Measurements from ENCODE around the gene NTRK1. TPM values are rescaled to one million over a fixed set of nuclear protein-coding genes. Genes with fewer than 3 reads are reported as not detected.

Gene NTRK1
- total RNA-seq, 2 experiments from 2014 or later, result 9.9 TPM

DNA sequence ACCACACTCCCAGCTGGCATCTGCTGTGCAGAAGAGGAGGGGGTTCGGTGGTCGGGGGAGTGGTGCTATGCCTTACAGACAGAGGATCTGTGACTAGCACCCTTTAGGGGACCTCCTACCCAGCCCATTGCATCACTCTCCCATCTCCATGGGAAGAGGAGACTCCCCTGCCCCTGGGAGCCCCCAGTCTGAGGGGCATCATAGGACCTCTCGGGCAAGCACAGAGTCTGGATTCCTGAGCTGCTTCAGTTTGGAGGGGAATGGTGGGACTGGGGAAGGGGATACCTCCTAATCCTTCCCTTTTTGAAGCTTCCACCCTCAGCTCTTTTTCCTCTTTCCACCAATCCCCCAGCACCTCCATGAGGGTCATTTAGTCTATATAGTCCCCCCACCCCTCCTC lies 3.1 kb upstream of the NTRK1 start:
- DNase-seq (no peak), ATAC-seq (no peak)
- no peaks in the 10 kb centered on the region for H3K36me3 Mint-ChIP-seq (ENCODE audit: low read depth)
- H3K9me3 Mint-ChIP-seq (ENCODE audit: insufficient read depth), result no peaks in the 10 kb centered on the region
- H3K4me3 Mint-ChIP-seq, result no peak overlapping the region
- H3K4me1 Mint-ChIP-seq (ENCODE audit: low read depth), result peaks cover 30% of the 10 kb centered on the region
- CTCF ChIA-PET, result interaction anchor here (0.8 to 11.8 kb wide), 8 partner anchors 10 to 167 kb away, joined by 3 to 313 read pairs (median 151); partner anchors contain the start of genes ISG20L2, METTL25B, PEAR1 and SH2D2A
- peaks cover 43% of the 10 kb centered on the region for H3K27me3 Mint-ChIP-seq (ENCODE audit: low read depth)
- H3K27ac Mint-ChIP-seq, result no peak overlapping the region
- POLR2A ChIA-PET, result interaction anchor here (1.3 to 7.7 kb wide), 3 partner anchors 8 to 129 kb away, joined by 4 to 115 read pairs (median 4); partner anchors contain the start of genes ISG20L2 and METTL25B

DNA sequence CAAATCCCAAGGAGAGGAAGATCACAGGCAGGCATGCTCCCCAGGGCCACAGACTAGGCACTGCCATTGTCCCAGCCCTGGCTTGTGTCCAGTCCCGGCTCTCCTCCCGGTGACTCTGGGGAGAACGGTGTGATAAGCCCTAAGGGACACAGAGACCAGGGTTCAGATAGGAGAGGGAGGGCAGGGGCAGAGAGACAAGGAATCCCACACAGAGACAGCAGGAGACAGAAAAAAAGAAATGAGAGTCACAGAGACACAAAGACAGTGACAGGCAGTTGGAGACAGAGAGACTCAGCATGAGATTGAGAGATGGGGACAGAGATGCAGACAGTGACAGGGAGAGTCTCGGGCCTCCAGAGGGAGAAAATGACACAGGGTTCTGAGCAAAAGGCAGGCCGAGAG lies 2.1 kb upstream of the NTRK1 start:
- Mint-ChIP-seq H3K36me3 (ENCODE audit: low read depth) (no peaks in the 10 kb centered on the region), H3K27ac (no peak overlapping the region), H3K9me3 (ENCODE audit: insufficient read depth) (no peaks in the 10 kb centered on the region), H3K4me3 (peak overlapping the region; percentile 23), H3K27me3 (ENCODE audit: low read depth) (peaks cover 43% of the 10 kb centered on the region), H3K4me1 (ENCODE audit: low read depth) (peaks cover 40% of the 10 kb centered on the region)
- CTCF ChIA-PET, result interaction anchor here (0.8 to 11.8 kb wide), 15 partner anchors 11 to 234 kb away, joined by 3 to 313 read pairs (median 15); partner anchors contain the start of genes CRABP2, ISG20L2, METTL25B and PEAR1
- POLR2A ChIA-PET, result interaction anchor here (1.3 to 7.7 kb wide), 3 partner anchors 9 to 130 kb away, joined by 4 to 115 read pairs (median 4); partner anchors contain the start of genes ISG20L2 and METTL25B
- ATAC-seq, result no peak
- DNase-seq, result no peak

DNA sequence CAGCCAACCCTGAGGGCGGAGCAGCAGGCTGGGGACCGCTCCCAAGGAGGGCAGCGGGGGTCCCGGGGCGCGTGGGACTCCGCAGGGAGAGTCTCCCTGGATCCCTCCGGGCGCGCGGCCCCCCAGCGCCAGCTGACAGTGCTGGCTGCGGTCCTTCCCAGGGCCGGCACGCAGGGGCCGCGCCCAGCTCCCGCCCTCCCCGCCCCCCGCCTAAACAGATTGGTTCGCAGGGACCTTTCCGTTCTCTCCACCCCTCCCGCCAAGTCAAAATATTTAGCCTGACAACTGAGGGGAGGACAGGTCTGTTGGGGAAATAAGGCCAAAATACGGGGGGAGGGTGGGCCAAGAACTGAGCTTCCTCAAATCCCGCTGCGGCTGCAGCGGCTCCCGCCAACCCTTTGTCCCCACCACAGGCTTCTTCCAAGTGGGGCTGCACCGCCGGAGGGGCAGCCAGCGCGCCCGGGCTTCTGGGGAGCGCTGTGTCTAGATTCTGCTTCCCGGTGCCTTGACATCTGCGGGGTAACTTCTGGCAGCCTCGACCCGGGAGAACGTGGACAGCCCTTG lies 1.6 kb upstream of the NTRK1 start, which contains the start of gene INSRR:
TSS of gene INSRR (minus strand) at position 159 of the 564 bp plus-strand sequence. CDS start 496 bp downstream, outside the sequence.
- ChIA-PET POLR2A (interaction anchor here (1.3 to 7.7 kb wide), 8 partner anchors 9 to 131 kb away, joined by 4 to 115 read pairs (median 12); partner anchors contain the start of genes ISG20L2, METTL25B and SH2D2A), CTCF (interaction anchor here (0.8 to 11.8 kb wide), 30 partner anchors 11 to 234 kb away, joined by 3 to 313 read pairs (median 8); partner anchors contain the start of genes CRABP2, HDGF, ISG20L2 and METTL25B)
- Mint-ChIP-seq H3K4me1 (ENCODE audit: low read depth) (peaks cover 45% of the 10 kb centered on the region), H3K27ac (no peak within 1 kb of the TSS), H3K9me3 (ENCODE audit: insufficient read depth) (no peaks in the 10 kb centered on the region), H3K27me3 (ENCODE audit: low read depth) (peaks cover 39% of the 10 kb centered on the region), H3K4me3 (peak within 1 kb of the TSS; percentile 72), H3K36me3 (ENCODE audit: low read depth) (no peaks in the 10 kb centered on the region)
- DNase-seq (peak; percentile 29), ATAC-seq (no peak)

DNA sequence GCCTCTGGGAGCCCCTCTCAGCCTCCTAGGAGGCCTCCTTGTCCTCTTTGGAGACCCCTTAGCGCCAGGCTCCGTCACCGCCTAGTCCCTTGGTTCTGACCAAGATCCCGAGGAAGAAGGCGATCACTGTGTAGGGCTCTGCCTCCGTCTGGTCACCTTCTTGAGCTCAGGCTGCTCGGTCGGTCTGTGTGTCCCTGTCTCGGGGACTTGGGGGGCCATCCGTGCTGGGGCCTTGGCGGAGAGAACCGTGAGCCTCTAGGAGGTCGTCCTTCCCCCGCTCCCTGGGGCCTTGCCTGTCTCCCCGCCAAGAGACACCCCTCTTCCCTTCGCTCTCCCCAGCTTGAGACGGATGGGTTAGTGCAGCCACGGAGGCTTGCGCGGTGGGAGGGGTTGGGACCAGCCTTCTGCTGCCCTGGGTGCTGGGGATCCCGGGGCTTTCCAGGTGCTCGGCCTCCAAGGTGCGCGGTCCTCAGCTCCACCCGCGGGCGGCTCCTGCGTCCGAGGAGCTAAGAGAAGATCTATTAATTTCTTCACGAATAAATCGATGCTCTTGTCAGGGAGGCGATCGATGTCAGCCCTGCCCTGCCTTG lies 1.0 kb upstream of the NTRK1 start:
- ChIA-PET CTCF (interaction anchor here (0.6 to 11.8 kb wide), 43 partner anchors 11 to 235 kb away, joined by 3 to 313 read pairs (median 7); partner anchors contain the start of genes CRABP2, HDGF, ISG20L2 and METTL25B), POLR2A (interaction anchor here (0.8 to 7.7 kb wide), 10 partner anchors 10 to 171 kb away, joined by 3 to 115 read pairs (median 8); partner anchors contain the start of genes ISG20L2, METTL25B, PRCC and SH2D2A)
- ATAC-seq, result peak; percentile 17
- Mint-ChIP-seq H3K4me1 (ENCODE audit: low read depth) (peaks cover 50% of the 10 kb centered on the region), H3K36me3 (ENCODE audit: low read depth) (no peaks in the 10 kb centered on the region), H3K27me3 (ENCODE audit: low read depth) (peaks cover 39% of the 10 kb centered on the region), H3K9me3 (ENCODE audit: insufficient read depth) (no peaks in the 10 kb centered on the region), H3K4me3 (peak overlapping the region; percentile 72), H3K27ac (no peak overlapping the region)
- DNase-seq, result peak; percentile 32

DNA sequence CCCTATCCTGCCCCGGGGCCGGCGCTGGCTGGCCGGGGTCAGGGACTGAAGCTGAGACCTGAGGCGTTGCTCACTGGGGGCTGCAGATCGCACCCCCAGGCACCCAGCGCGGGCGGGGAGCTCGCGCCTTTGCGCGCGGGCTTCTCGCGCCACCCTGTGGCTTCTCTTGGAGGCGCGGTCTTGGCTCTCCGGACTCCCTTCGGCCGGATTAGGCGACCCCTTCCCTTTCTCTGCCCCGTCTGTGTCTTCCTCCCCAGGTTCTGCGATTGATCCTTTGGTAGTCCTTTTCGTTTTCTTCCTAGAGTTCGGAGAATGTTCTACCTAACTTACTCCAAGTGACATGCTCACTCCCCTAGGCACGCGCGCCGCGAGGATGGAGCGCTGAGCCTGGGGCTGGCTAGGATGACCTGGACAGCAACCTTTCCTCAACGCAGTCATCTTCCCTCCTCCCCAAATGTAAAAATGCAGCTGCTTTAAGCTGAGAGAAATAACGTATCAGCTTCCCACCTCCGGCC lies 495 bp upstream of the NTRK1 start:
- peak overlapping the region; percentile 72 for H3K4me3 Mint-ChIP-seq
- peak overlapping the region; percentile 54 for H3K27ac Mint-ChIP-seq
- peaks cover 39% of the 10 kb centered on the region for H3K27me3 Mint-ChIP-seq (ENCODE audit: low read depth)
- peaks cover 56% of the 10 kb centered on the region for H3K4me1 Mint-ChIP-seq (ENCODE audit: low read depth)
- no peaks in the 10 kb centered on the region for H3K36me3 Mint-ChIP-seq (ENCODE audit: low read depth)
- CTCF ChIA-PET, result interaction anchor here (0.6 to 11.8 kb wide), 51 partner anchors 11 to 474 kb away, joined by 3 to 313 read pairs (median 5); partner anchors contain the start of genes CRABP2, HDGF, ISG20L2 and METTL25B
- DNase-seq, result peak; percentile 68
- peak; percentile 62 for ATAC-seq
- POLR2A ChIA-PET, result interaction anchor here (0.6 to 7.7 kb wide), 12 partner anchors 9 to 172 kb away, joined by 3 to 115 read pairs (median 6); partner anchors contain the start of genes ISG20L2, METTL25B, PRCC and SH2D2A
- no peaks in the 10 kb centered on the region for H3K9me3 Mint-ChIP-seq (ENCODE audit: insufficient read depth)

DNA sequence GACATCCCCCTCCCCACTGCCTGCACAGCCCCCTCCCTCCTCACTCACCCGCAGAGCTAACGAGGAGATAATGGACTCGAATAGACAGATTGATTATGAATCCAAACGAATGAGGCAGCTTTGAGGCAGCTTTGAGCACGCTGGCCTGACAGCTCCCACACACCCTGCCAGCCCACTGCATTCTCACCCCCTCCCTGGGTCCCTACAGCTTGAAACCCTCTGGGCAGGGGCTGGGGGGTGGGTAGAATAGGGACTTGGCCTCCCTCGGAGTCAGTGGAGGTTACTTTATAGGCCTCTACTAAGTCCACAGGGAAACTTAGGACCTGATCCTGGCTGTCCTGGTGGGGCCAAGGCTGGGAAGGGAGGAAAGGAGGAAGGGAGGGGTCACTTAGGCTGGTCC lies 1.9 kb downstream of the NTRK1 start:
- ATAC-seq (no peak), DNase-seq (no peak)
- Mint-ChIP-seq H3K4me3 (peak overlapping the region; percentile 46), H3K36me3 (ENCODE audit: low read depth) (no peaks in the 10 kb centered on the region), H3K27me3 (ENCODE audit: low read depth) (peaks cover 28% of the 10 kb centered on the region), H3K27ac (peak overlapping the region; percentile 85), H3K4me1 (ENCODE audit: low read depth) (peaks cover 79% of the 10 kb centered on the region), H3K9me3 (ENCODE audit: insufficient read depth) (no peaks in the 10 kb centered on the region)
- ChIA-PET POLR2A (interaction anchor here (0.6 to 7.7 kb wide), 2 partner anchors 60 to 146 kb away, joined by 3 to 115 read pairs; no protein-coding TSS in a partner anchor), CTCF (interaction anchor here (1.1 to 11.8 kb wide), 10 partner anchors 15 to 203 kb away, joined by 4 to 313 read pairs (median 132); partner anchors contain the start of genes ISG20L2, METTL25B, PEAR1 and SH2D2A)

DNA sequence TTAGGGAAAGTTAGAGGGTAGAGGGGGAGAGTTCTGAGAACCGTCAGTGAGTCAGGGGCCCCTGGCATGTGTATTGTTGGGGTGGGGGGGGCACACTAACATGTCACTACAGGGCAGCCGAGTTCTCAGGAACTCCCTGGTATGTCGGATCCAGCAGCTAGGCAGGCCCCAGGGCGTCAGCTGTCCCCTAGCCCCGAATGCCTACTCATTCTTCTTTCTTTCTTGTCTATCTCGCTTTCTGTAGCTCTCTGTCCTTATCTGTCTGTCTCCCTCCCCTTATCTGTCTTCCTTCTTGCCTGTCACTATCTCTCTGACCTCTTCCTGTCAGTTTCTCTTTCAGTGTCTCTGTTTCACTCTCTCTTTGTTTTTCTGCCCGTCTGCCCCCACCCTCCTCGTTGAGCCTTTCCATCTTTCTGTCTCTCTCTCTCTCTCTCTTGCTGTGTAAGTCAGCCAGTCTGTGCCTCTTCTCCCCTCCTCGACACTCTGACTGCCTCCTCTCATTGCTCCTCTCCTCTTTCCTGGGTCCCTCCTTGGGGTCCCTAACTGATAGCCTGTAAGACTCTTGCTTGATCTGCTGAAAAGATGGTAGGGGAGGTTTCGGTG lies 2.4 kb downstream of the NTRK1 start:
- ATAC-seq (peak; percentile 8), DNase-seq (peak; percentile 42)
- ChIA-PET POLR2A (interaction anchor here (0.6 to 7.7 kb wide), 2 partner anchors 61 to 146 kb away, joined by 3 to 115 read pairs; no protein-coding TSS in a partner anchor), CTCF (interaction anchor here (6.4 to 11.8 kb wide), 7 partner anchors 15 to 173 kb away, joined by 67 to 313 read pairs (median 164); partner anchors contain the start of genes ISG20L2, METTL25B, PEAR1 and SH2D2A)
- Mint-ChIP-seq H3K27ac (peak overlapping the region; percentile 85), H3K9me3 (ENCODE audit: insufficient read depth) (no peaks in the 10 kb centered on the region), H3K4me1 (ENCODE audit: low read depth) (peaks cover 83% of the 10 kb centered on the region), H3K4me3 (peak overlapping the region; percentile 46), H3K27me3 (ENCODE audit: low read depth) (peaks cover 23% of the 10 kb centered on the region), H3K36me3 (ENCODE audit: low read depth) (no peaks in the 10 kb centered on the region)

DNA sequence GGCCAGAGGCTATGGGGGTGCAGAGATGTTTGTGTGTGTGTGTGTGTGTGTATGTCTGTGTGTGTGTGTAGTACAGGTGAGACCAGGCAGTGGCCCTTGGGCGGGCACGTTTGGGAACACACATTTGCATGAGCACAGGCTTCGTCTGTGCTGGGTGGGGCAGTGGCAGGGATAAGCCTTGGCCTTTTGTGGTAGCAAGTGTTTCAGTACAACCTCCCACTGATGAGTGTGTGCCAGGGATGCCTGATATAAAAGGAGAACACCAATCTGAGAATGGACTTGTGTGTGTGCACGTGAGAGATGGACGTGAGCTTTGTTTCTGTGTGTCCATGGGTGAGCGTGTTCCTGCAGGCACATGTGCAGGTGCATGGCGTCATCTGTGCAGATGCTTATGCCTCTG lies 3.0 kb downstream of the NTRK1 start:
- no peak for DNase-seq
- Mint-ChIP-seq H3K4me1 (ENCODE audit: low read depth) (peaks cover 82% of the 10 kb centered on the region), H3K27me3 (ENCODE audit: low read depth) (peaks cover 18% of the 10 kb centered on the region), H3K4me3 (peak overlapping the region; percentile 46), H3K27ac (peak overlapping the region; percentile 85), H3K9me3 (ENCODE audit: insufficient read depth) (no peaks in the 10 kb centered on the region), H3K36me3 (ENCODE audit: low read depth) (no peaks in the 10 kb centered on the region)
- CTCF ChIA-PET, result interaction anchor here (1.0 to 11.8 kb wide), 8 partner anchors 16 to 173 kb away, joined by 3 to 313 read pairs (median 151); partner anchors contain the start of genes ISG20L2, METTL25B, PEAR1 and SH2D2A
- POLR2A ChIA-PET, result interaction anchor here (7.7 kb wide), 1 partner anchor 61 kb away, joined by 115 read pairs; no protein-coding TSS in a partner anchor
- no peak for ATAC-seq

DNA sequence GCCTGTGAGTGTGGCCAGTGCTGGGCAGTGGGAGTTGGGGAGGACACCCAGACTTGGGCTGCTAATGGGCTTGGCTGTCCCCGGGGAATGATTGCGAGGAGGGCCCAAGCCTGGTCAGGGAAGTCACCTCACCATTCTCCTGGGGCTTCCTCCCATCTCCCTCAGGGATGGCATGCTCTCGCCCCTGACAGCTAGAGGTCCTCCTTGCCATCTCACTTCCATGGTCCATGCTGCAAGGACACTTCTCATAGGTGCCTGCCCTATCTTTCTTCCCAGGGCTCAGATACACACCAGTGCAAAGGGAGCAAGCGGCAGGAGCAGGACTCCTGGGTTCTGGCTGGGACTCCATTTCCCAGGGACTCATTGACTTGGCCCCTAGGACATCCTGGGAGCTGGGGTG lies 4.1 kb downstream of the NTRK1 start:
- Mint-ChIP-seq H3K36me3 (ENCODE audit: low read depth) (no peaks in the 10 kb centered on the region), H3K27me3 (ENCODE audit: low read depth) (peaks cover 9% of the 10 kb centered on the region), H3K4me3 (no peak overlapping the region), H3K4me1 (ENCODE audit: low read depth) (peaks cover 81% of the 10 kb centered on the region), H3K27ac (peak overlapping the region; percentile 35), H3K9me3 (ENCODE audit: insufficient read depth) (no peaks in the 10 kb centered on the region)
- CTCF ChIA-PET, result interaction anchor here (1.0 to 11.0 kb wide), 5 partner anchors 26 to 176 kb away, joined by 3 to 304 read pairs (median 138); partner anchors contain the start of genes ISG20L2, METTL25B and PEAR1
- POLR2A ChIA-PET, result interaction anchor here (0.6 to 7.7 kb wide), 2 partner anchors 63 to 209 kb away, joined by 3 to 115 read pairs; no protein-coding TSS in a partner anchor
- DNase-seq, result no peak
- no peak for ATAC-seq

DNA sequence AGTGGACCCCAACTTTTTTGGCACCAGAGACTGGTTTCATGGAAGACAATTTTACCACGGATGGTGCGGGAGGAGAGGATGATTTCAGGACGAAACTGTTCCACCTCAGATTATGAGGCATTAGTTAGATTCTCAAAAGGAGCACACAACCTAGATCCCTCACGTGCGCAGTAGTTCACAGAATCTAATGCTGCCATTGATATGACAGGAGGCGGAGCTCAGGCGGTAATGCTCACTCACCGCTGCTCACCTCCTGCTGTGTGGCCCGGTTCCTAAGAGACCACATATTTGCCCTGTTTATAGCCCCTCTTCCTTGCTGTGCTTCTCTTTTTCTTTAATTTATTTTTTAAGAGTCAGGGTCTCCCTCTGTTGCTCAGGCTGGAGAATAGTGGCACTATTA lies 4.6 kb downstream of the NTRK1 start:
- Mint-ChIP-seq H3K4me1 (ENCODE audit: low read depth) (peaks cover 80% of the 10 kb centered on the region), H3K36me3 (ENCODE audit: low read depth) (no peaks in the 10 kb centered on the region), H3K4me3 (no peak overlapping the region), H3K9me3 (ENCODE audit: insufficient read depth) (no peaks in the 10 kb centered on the region), H3K27ac (peak overlapping the region; percentile 82), H3K27me3 (ENCODE audit: low read depth) (peaks cover 8% of the 10 kb centered on the region)
- CTCF ChIA-PET, result interaction anchor here (1.5 to 8.8 kb wide), 3 partner anchors 25 to 176 kb away, joined by 4 to 138 read pairs (median 8); partner anchors contain the start of gene PEAR1
- DNase-seq (no peak), ATAC-seq (no peak)
- POLR2A ChIA-PET, result no interaction called here

All from activated CD8-positive, alpha-beta T cell treated with anti-CD3 and anti-CD28 coated beads, Interleukin-2, amount 10 ng/mL, durations not matched to agents 7 days and 5 days (primary cell).